Measurements from ENCODE around the gene SEMA5A. TPM values are rescaled to one million over a fixed set of nuclear protein-coding genes. Genes with fewer than 3 reads are reported as not detected.

The SEMA5A gene
- total RNA-seq, 1 experiment from 2014 or later = 9.3 TPM

- ATAC-seq (no peak), DNase-seq (ENCODE audit: low spot score) (no peak)
- Mint-ChIP-seq H3K4me1 (peaks cover 3% of the 10 kb centered on the region), H3K27ac (no peak overlapping the region), H3K9me3 (peaks cover 18% of the 10 kb centered on the region), H3K36me3 (0 out of 2 replicates have a peak, but pooled peaks cover 6% of the 10 kb centered on the region), H3K27me3 (ENCODE audit: low read depth) (no peaks in the 10 kb centered on the region), H3K4me3 (no peak overlapping the region)
- ChIA-PET CTCF (no interaction called here), POLR2A (interaction anchor here (1.4 kb wide), 1 partner anchor 10 kb away, joined by 4 read pairs; no protein-coding TSS in a partner anchor)
- TF ChIP-seq SMAD3 (CRISPR knock-in tag; IDR thresholded peaks at IDR 0.05; ENCODE audit: borderline replicate concordance) (no peak), ZMAT4 (CRISPR knock-in tag; IDR thresholded peaks at IDR 0.05) (no peak), AFF4 (CRISPR knock-in tag; IDR thresholded peaks at IDR 0.05; ENCODE audit: borderline replicate concordance) (no peak), FOXJ3 (CRISPR knock-in tag; IDR thresholded peaks at IDR 0.05; ENCODE audit: borderline replicate concordance) (no peak), NR3C1 (CRISPR knock-in tag; conservative IDR thresholded peaks at IDR 0.05; ENCODE audit: low read depth) (no peak), CTCF (IDR thresholded peaks at IDR 0.05) (no peak), ATF3 (CRISPR knock-in tag; conservative IDR thresholded peaks at IDR 0.05) (no peak), MLX (CRISPR knock-in tag; IDR thresholded peaks at IDR 0.05) (no peak), ZNF532 (CRISPR knock-in tag; IDR thresholded peaks at IDR 0.05; ENCODE audit: borderline replicate concordance) (no peak), FOXP1 (CRISPR knock-in tag; IDR thresholded peaks at IDR 0.05; ENCODE audit: borderline replicate concordance) (no peak), SOX15 (CRISPR knock-in tag; IDR thresholded peaks at IDR 0.05) (no peak), STAT6 (CRISPR knock-in tag; conservative IDR thresholded peaks at IDR 0.05; ENCODE audit: low read depth) (no peak), ZNF232 (CRISPR knock-in tag; IDR thresholded peaks at IDR 0.05) (no peak), ZNF219 (CRISPR knock-in tag; IDR thresholded peaks at IDR 0.05; ENCODE audit: borderline replicate concordance) (no peak), ATF2 (CRISPR knock-in tag; IDR thresholded peaks at IDR 0.05; ENCODE audit: borderline replicate concordance, low read depth) (no peak), ZNF423 (CRISPR knock-in tag; IDR thresholded peaks at IDR 0.05) (no peak)
These were observed 371.4 kb downstream of the SEMA5A start for GRCh38 chr5:9174446-9174845.

All from WTC11 (cell line).